ENCODE measurements around the gene CDH8. TPM values are rescaled to one million over a fixed set of nuclear protein-coding genes. Genes with fewer than 3 reads are reported as not detected.

The CDH8 gene
- total and polyA plus RNA-seq, 2 donors (not counting 3 experiments of a cell fraction or from before 2014, with no cell fraction given): not detected

GRCh38 chr16:61715393-61715792, 320.8 kb downstream of the CDH8 start:
- dilution Hi-C loops (cut with MboI; ENCODE audit: extremely low pct_ligation_motif_present, low sequenced_read_pairs): no loop called here
- CTCF ChIA-PET: no interaction called here
- BruUV-seq (replicated peaks): no TSS peak

More at GRCh38 chr16:61715393-61715792, 320.8 kb downstream of the CDH8 start:
- H3K79me2 ChIP-seq (ENCODE audit: control insufficient read depth, insufficient read depth, low read length): no peaks in the 10 kb centered on the region
- no peak overlapping the region for H3K27ac ChIP-seq (ENCODE audit: insufficient read depth, low read depth, low read length)
- no peak overlapping the region for H2AFZ ChIP-seq (ENCODE audit: low read depth, low read length)
- intact Hi-C loops (cut with micrococcal nuclease): no loop called here
- FAIRE-seq: no peak
- H4K20me1 ChIP-seq (replicated peaks; ENCODE audit: control insufficient read depth, extremely low read depth, insufficient read depth, low read length): no peaks in the 10 kb centered on the region
- H3K9me1 ChIP-seq (replicated peaks; ENCODE audit: control insufficient read depth, extremely low read depth, insufficient read depth, low read length): no peaks in the 10 kb centered on the region
- no peak for DNase-seq (ENCODE audit: low read depth, low spot score)
- no peaks in the 10 kb centered on the region for H3K36me3 ChIP-seq (ENCODE audit: control insufficient read depth in 2 of 2, extremely low read depth in 1 of 2, insufficient read depth in 2 of 2, low read length in 2 of 2)
- POLR2A ChIA-PET: no interaction called here
- no peaks in the 10 kb centered on the region for H3K27me3 ChIP-seq (ENCODE audit: control insufficient read depth in 2 of 2, insufficient read depth in 2 of 2, low read length in 2 of 2)
- peaks cover 2% of the 10 kb centered on the region for H3K9me3 ChIP-seq (replicated peaks; ENCODE audit: control insufficient read depth, insufficient read depth, low read length)
- TF ChIP-seq MYC (IDR thresholded peaks at IDR 0.05; ENCODE audit: low read depth, low read length) (no peak), GATA2 (IDR thresholded peaks at IDR 0.05; ENCODE audit: insufficient read depth, insufficient read length, low read depth, low read length) (no peak), FOS (IDR thresholded peaks at IDR 0.05; ENCODE audit: borderline replicate concordance, insufficient read depth, low read length) (no peak), MAX (IDR thresholded peaks at IDR 0.05; ENCODE audit: insufficient read depth, insufficient read length) (no peak), EZH2 (IDR thresholded peaks at IDR 0.05; ENCODE audit: borderline replicate concordance, low read depth, low read length, severe bottlenecking) (no peak), CTCF (IDR thresholded peaks at IDR 0.05; ENCODE audit: extremely low read depth in 1 of 2, insufficient read depth in 1 of 2, low read depth in 1 of 2, low read length in 2 of 2) (no peak), JUN (IDR thresholded peaks at IDR 0.05; ENCODE audit: borderline replicate concordance, insufficient read depth, insufficient read length, low read depth) (no peak), POLR2A (IDR thresholded peaks at IDR 0.05; ENCODE audit: low read depth, low read length) (no peak), POLR2AphosphoS5 (IDR thresholded peaks at IDR 0.05; ENCODE audit: insufficient read depth, low read depth, low read length) (no peak)
- no peak overlapping the region for H3K4me3 ChIP-seq (replicated peaks in 1 of 3; ENCODE audit: insufficient read depth in 1 of 3, low read depth in 1 of 3, low read length in 3 of 3)
- H3K4me1 ChIP-seq (ENCODE audit: control insufficient read depth, extremely low read depth, insufficient read depth, low read length): no peaks in the 10 kb centered on the region
- H3K4me2 ChIP-seq (ENCODE audit: insufficient read depth, low read length): no peak overlapping the region
- no peak overlapping the region for H3K9ac ChIP-seq (replicated peaks; ENCODE audit: extremely low read depth, insufficient read depth, low read length)
